AG09309 (cell line): Measurements from ENCODE around the gene UBAP2L.
A peak's percentile ranks its signal among the peaks of the same experiment; 100 is the strongest.

Experiments used
- DNase-seq: peaks from one replicate; pipeline ENCODE4 v3.0.0-alpha.2; 2010; ENCODE audit warnings: low read depth
- H3K4me3 ChIP-seq: 2 replicates; pipeline ENCODE4 v1.5.1; 2011; ENCODE audit warnings: mild to moderate bottlenecking, low read depth, low read length, moderate library complexity; ENCODE audit not compliant: control insufficient read depth
- TF ChIP-seq, protein P1 (sequence below): IDR thresholded peaks from 2 replicates; pipeline ENCODE4 v1.5.1; 2011; ENCODE audit warnings: mild to moderate bottlenecking, low read depth, low read length, inconsistent platforms; ENCODE audit not compliant: insufficient read depth, control insufficient read depth; ENCODE audit errors: missing control alignments

The UBAP2L gene

DNA sequence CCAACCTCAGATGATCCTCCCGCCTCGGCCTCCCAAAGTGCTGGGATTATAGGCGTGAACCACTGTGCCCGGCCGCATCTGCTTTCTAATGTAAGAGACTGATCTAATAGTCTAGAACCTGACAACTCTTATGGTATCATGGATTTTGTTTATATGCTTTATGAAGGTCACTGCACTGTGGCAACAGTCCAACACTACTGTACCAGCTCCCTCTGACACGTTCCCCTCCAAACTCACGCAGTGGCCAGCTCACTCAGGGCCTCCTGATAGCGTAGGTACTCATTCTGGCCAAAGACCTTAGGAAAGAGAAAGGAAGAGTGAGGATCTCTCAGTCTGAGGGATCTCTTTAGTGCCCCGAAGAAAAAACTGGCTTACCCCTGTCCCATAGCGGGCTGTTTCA, 8.7 kb upstream of the UBAP2L start:
- TF ChIP-seq, protein P1, sequence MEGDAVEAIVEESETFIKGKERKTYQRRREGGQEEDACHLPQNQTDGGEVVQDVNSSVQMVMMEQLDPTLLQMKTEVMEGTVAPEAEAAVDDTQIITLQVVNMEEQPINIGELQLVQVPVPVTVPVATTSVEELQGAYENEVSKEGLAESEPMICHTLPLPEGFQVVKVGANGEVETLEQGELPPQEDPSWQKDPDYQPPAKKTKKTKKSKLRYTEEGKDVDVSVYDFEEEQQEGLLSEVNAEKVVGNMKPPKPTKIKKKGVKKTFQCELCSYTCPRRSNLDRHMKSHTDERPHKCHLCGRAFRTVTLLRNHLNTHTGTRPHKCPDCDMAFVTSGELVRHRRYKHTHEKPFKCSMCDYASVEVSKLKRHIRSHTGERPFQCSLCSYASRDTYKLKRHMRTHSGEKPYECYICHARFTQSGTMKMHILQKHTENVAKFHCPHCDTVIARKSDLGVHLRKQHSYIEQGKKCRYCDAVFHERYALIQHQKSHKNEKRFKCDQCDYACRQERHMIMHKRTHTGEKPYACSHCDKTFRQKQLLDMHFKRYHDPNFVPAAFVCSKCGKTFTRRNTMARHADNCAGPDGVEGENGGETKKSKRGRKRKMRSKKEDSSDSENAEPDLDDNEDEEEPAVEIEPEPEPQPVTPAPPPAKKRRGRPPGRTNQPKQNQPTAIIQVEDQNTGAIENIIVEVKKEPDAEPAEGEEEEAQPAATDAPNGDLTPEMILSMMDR, result no peak
- no peak overlapping the region for H3K4me3 ChIP-seq
- DNase-seq, result no peak

DNA sequence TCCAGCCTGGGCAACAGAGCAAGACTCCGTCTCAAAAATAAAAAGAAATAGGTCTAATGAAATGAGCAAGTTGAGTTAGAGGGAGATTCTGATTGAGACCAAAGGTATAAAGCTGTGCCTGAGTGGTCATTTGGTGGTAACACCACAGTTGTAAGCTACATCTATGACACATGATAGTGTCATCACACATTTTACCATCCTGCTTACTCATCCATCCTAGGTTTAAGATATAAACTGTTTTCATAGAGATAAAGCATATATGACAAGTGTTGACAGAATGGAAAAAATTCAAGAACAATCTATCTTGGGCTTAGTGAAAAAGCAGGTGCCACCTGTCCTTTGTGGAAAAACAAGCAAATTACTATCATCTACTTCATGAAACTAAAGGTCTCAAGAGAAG, 7.5 kb upstream of the UBAP2L start:
- TF ChIP-seq, protein P1, result no peak
- no peak overlapping the region for H3K4me3 ChIP-seq
- DNase-seq, result no peak

DNA sequence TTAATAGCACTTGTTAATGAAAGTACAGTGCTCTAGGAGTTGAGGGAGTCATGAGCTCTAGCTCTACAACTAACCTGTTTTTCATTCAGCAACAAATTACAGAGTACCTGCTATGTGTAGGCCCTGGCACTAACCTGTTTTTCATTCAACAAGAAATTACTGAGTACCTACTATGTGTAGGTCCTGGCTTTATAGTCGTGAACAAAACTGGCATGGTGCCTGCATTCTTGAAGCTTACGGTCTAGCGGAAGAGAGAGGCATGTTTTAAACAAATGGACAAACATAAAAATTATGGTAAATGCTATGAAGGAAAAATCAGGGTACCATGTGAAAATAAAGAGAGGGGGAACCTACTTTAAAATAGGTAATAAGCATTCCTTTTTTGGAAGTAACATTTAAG, 2.2 kb upstream of the UBAP2L start:
- TF ChIP-seq, protein P1, result no peak
- H3K4me3 ChIP-seq, result no peak overlapping the region

DNA sequence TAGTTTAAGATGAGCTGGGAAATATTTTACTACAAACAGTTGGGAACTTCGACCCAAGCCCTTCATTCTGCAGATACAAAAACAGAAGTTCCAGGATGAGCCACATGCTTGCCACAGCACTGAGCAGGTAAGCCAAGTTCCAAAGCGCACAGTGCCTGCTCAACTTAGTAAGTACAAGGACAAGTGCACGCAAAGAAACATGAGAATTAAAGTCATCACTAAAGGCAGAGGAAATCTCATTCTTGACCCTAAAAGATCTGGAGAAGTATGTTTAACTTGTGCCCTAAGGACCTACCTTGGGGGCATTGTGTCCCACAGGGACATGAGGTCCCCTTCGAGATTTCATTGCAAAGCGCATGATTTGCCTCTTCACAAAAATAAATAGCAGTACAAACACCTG, 1.2 kb upstream of the UBAP2L start:
- H3K4me3 ChIP-seq, result peak overlapping the region; percentile 91
- TF ChIP-seq, protein P1, result no peak
- no peak for DNase-seq

More for the DNA sequence above, 2.2 kb upstream of the UBAP2L start:
- no peak for DNase-seq

DNA sequence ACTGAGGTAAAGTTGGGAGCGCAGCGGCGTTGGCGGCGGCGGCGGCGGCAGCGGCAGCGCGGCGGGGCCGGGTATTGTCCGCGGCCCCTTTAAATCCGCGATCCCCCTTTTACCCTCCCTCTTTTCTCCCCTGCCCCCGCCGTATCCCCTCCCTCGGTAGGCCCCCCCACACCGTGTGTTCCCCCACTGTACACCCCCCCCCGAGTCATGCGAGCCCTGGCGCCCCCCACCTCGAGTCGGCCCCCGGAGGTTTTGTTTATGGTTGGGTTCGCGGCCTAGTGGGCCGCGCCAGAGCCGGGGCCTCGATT, 169 bp downstream of the UBAP2L start:
- peak overlapping the region; percentile 78 for H3K4me3 ChIP-seq
- TF ChIP-seq, protein P1, result no peak
- no peak for DNase-seq

DNA sequence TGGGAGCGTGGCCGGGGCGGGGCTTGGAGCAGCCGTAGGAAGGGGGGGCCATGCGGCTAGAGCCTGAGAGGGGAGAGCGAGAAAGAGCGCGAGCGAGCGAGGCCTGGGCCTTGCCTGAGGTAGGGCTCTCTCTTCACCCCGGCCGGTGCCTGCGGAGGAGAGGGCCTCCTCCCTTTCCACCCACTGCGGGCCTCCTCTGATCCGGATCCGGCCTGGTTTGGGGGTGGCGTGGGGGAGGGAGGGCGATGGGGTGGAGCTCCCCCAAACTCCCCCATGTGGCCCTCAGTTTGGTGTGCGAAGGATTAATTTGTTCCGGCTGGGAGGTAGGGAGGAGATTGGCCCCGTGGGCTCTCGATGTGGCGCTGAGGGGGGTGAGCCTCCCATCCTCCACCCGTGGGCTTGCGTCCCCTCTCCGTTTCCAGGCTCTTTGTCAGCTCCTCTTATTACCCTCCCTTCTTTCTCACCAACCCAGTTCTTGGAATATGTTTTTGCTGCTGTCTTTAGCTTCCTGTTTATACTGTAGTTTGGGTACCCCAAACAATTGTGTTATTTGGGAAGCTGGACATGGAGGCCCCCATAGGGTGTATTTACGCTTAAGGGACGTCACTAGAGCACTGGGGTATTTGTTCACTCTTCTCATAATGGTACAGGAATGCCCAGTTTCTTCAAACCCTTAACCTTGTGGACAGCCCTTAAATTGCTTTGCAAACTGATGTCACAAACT, 685 bp downstream of the UBAP2L start:
- TF ChIP-seq, protein P1, result no peak
- no peak for DNase-seq
- peak overlapping the region; percentile 78 for H3K4me3 ChIP-seq
